ENCODE measurements around the gene YDJC. TPM values are rescaled to one million over a fixed set of nuclear protein-coding genes. Genes with fewer than 3 reads are reported as not detected.

YDJC gene
- total and polyA plus RNA-seq, 2 of the 8 experiments (the other 6 are each of a cell fraction or from before 2014, with no cell fraction given): 36.7 to 45.2 TPM

DNA sequence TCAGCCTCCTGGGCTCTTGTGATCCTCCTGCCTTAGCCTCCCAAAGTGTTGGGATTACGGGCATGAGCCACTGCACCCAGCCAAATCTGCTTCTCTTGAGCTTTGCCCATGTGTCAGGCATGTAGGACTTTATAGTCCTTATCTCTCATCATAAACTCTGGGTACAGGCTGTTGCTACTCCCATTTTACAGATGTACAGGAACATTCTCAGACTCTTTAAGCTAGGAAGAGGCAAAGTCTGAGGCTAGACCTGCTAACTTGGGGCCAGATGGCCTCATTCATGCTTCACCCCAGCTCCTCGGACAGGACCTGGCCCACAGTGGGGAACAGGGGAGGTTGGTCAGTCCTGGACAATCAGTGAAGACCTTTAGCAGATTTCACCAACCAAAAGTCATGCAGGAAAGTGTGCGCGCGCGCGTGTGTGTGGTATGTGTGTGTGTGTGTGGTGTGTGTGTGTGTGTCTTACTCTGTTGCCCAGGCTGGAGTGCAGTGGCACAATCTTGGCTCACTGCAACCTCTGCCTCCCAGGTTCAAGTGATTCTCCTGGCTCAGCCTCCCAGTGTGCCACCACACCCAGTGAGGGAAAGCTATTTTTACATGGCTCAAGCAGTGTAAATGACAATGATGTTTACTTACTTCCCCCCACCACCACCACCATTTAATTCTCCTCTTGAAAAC lies 23.8 kb downstream of the YDJC start:
- DNase-seq (ENCODE audit: low read depth in 1 of 2, low spot score in 2 of 2): no peak
- no peak overlapping the region for H3K18ac ChIP-seq (ENCODE audit: extremely low read depth, low read length)
- no peak overlapping the region for H3K9ac ChIP-seq (replicated peaks in 1 of 4; ENCODE audit: extremely low read depth in 1 of 4, low read depth in 3 of 4, low read length in 3 of 4)
- H3K56ac ChIP-seq (replicated peaks; ENCODE audit: insufficient read length, low read depth, low read length): no peak overlapping the region
- H3K4ac ChIP-seq (replicated peaks; ENCODE audit: insufficient read length, low read depth, low read length): no peak overlapping the region
- no peak overlapping the region for H3K4me3 ChIP-seq (ENCODE audit: extremely low read depth in 1 of 4, insufficient read depth in 2 of 4, low read depth in 3 of 4, low read length in 4 of 4)
- H3K36me3 ChIP-seq (ENCODE audit: control insufficient read depth in 2 of 4, insufficient read depth in 4 of 4, low read length in 3 of 4): peaks cover 0 to 8% (median 2%) of the 10 kb centered on the region in 4 experiments; a peak in 5 of 8 replicates
- TF ChIP-seq BRCA1 (IDR thresholded peaks at IDR 0.05; ENCODE audit: low read depth, low read length): no peak
- TF ChIP-seq TBP (IDR thresholded peaks at IDR 0.05; ENCODE audit: low read depth, low read length): no peak
- no peak for TF ChIP-seq YY1 (IDR thresholded peaks at IDR 0.05; ENCODE audit: low read depth, low read length)
- no peak for TF ChIP-seq KDM4A (IDR thresholded peaks at IDR 0.05; ENCODE audit: low read depth, low read length, severe bottlenecking)
- no peak for TF ChIP-seq GTF2F1 (IDR thresholded peaks at IDR 0.05; ENCODE audit: borderline replicate concordance, low read depth, low read length)
- TF ChIP-seq RXRA (IDR thresholded peaks at IDR 0.05; ENCODE audit: insufficient read depth, low read depth, low read length): no peak
- TF ChIP-seq ZNF274 (IDR thresholded peaks at IDR 0.05; ENCODE audit: borderline replicate concordance, extremely low read depth, low read length): no peak
- TF ChIP-seq SIRT6 (IDR thresholded peaks at IDR 0.05; ENCODE audit: low read length): no peak
- TF ChIP-seq SIN3A (conservative IDR thresholded peaks at IDR 0.05 in 1 of 2, IDR thresholded peaks at IDR 0.05 in 1 of 2; ENCODE audit: low read depth in 1 of 2, low read length in 2 of 2): no peak
- no peak for TF ChIP-seq EZH2 (IDR thresholded peaks at IDR 0.05; ENCODE audit: low read depth, low read length, severe bottlenecking)
- no peak overlapping the region for H4K5ac ChIP-seq (ENCODE audit: insufficient read length, low read depth, low read length)
- no peak overlapping the region for H2AFZ ChIP-seq (ENCODE audit: low read length)
- H3K9me3 ChIP-seq (ENCODE audit: insufficient read depth in 2 of 2, low read depth in 1 of 2, low read length in 1 of 2): no peaks in the 10 kb centered on the region
- H3K79me1 ChIP-seq (ENCODE audit: low read depth, low read length): peaks cover 17% of the 10 kb centered on the region
- no peak for FAIRE-seq
- H3K79me2 ChIP-seq (ENCODE audit: control insufficient read depth in 1 of 2, insufficient read depth in 2 of 2, low read length in 2 of 2): peaks cover 7 to 59% of the 10 kb centered on the region in 2 experiments
- no peak overlapping the region for H3K4me2 ChIP-seq (ENCODE audit: insufficient read depth in 1 of 2, low read depth in 2 of 2, low read length in 2 of 2)
- H2BK20ac ChIP-seq (ENCODE audit: low read length): no peak overlapping the region
- no peaks in the 10 kb centered on the region; the same call in 1 of the 2 replicates for H3K23me2 ChIP-seq (ENCODE audit: low read depth, low read length)
- no peaks in the 10 kb centered on the region for H3K4me1 ChIP-seq (replicated peaks in 1 of 4; ENCODE audit: control insufficient read depth in 3 of 4, insufficient read depth in 4 of 4, low read length in 3 of 4)
- no peak overlapping the region for H3K14ac ChIP-seq (ENCODE audit: insufficient read length)
- peaks cover 22 to 27% of the 10 kb centered on the region in 2 experiments for H4K20me1 ChIP-seq (replicated peaks in 1 of 2; ENCODE audit: control insufficient read depth in 1 of 2, insufficient read depth in 2 of 2, low read length in 2 of 2)
- H2BK120ac ChIP-seq (replicated peaks; ENCODE audit: low read depth, low read length): no peak overlapping the region
- H2BK12ac ChIP-seq (ENCODE audit: low read depth, low read length): no peak overlapping the region
- WGBS, 2 experiments (ENCODE audit: extremely low coverage in 1 of 2, insufficient coverage in 1 of 2, insufficient read length in 1 of 2, insufficient replicate concordance in 2 of 2, low coverage in 1 of 2, low lambda C conversion rate in 2 of 2, missing lambda C conversion rate in 1 of 2): 95% methylated on average over 7 of the region's 7 CpGs; no CpG with 5 or more reads in 1 of the 2 experiments
- no peak overlapping the region for H2BK5ac ChIP-seq (ENCODE audit: low read depth, low read length)
- peak overlapping the region; percentile 47; the same call in 1 of the 2 replicates for H4K8ac ChIP-seq (ENCODE audit: extremely low read depth, insufficient read depth, low read length)
- H2AK5ac ChIP-seq (ENCODE audit: low read depth, low read length): no peak overlapping the region
- H4K91ac ChIP-seq (replicated peaks; ENCODE audit: insufficient read length, low read length): no peak overlapping the region
- ChIA-PET CTCF (ENCODE audit: partially characterized antibody) (interaction anchor here (1.4 to 6.6 kb wide), 9 partner anchors 12 to 41 kb away, joined by 3 to 35 read pairs (median 11); partner anchors contain the start of genes SDF2L1 and YDJC), POLR2A (ENCODE audit: partially characterized antibody) (interaction anchor here (1.0 to 1.3 kb wide), 3 partner anchors 25 to 47 kb away, joined by 3 to 4 read pairs (median 3); no protein-coding TSS in a partner anchor)
- H3K23ac ChIP-seq (ENCODE audit: insufficient read length): no peak overlapping the region
- no peaks in the 10 kb centered on the region for H3K27me3 ChIP-seq (replicated peaks in 1 of 4; ENCODE audit: control insufficient read depth in 3 of 4, extremely low read depth in 1 of 4, insufficient read depth in 3 of 4, low read length in 3 of 4)
- no peak overlapping the region for H2BK15ac ChIP-seq (ENCODE audit: low read length)
- no peak overlapping the region for H3K27ac ChIP-seq (ENCODE audit: low read depth, low read length)

Data from H1 (cell line).